ENCODE results near the gene IL34. TPM values are rescaled to one million over a fixed set of nuclear protein-coding genes. Genes with fewer than 3 reads are reported as not detected.

The IL34 gene
- total and polyA plus RNA-seq, 2 experiments from 2014 or later, result 4.3 to 6.6 TPM

- H3K36me3 Mint-ChIP-seq (ENCODE audit: low read depth), result peaks cover 2% of the 10 kb centered on the region; the same call in 1 of the 3 replicates
- Histone ChIP-seq H3K9me2 (ENCODE audit: insufficient read depth) (no peaks in the 10 kb centered on the region), H3K36me3 (ENCODE audit: insufficient read depth) (no peaks in the 10 kb centered on the region), H3F3A (replicated peaks; ENCODE audit: low read depth) (0 out of 2 replicates have a peak, but pooled peaks cover 3% of the 10 kb centered on the region), H4K20me1 (replicated peaks; ENCODE audit: insufficient read depth) (no peaks in the 10 kb centered on the region), H3K79me2 (replicated peaks; ENCODE audit: insufficient read depth) (no peaks in the 10 kb centered on the region), H3K27me3 (ENCODE audit: insufficient read depth) (no peaks in the 10 kb centered on the region), H3K27ac (ENCODE audit: low read depth) (peak overlapping the region; percentile 76), H3K4me2 (no peak overlapping the region), H3K4me1 (ENCODE audit: insufficient read depth) (peaks cover 24% of the 10 kb centered on the region), H2AFZ (no peak overlapping the region), H3K4me3 (no peak overlapping the region)
- H3K4me3 Mint-ChIP-seq, result no peak overlapping the region
- H3K9me3 Mint-ChIP-seq, result no peaks in the 10 kb centered on the region
- no peak for TF ChIP-seq ZNF462 (CRISPR knock-in tag; IDR thresholded peaks at IDR 0.05)
- no peak for TF ChIP-seq REST (IDR thresholded peaks at IDR 0.05; ENCODE audit: unreplicated experiment)
- TF ChIP-seq POLR2AphosphoS5 (IDR thresholded peaks at IDR 0.05; ENCODE audit: low read depth), result no peak
- no peak for TF ChIP-seq ZNF114 (CRISPR knock-in tag; IDR thresholded peaks at IDR 0.05)
- TF ChIP-seq, protein P1, sequence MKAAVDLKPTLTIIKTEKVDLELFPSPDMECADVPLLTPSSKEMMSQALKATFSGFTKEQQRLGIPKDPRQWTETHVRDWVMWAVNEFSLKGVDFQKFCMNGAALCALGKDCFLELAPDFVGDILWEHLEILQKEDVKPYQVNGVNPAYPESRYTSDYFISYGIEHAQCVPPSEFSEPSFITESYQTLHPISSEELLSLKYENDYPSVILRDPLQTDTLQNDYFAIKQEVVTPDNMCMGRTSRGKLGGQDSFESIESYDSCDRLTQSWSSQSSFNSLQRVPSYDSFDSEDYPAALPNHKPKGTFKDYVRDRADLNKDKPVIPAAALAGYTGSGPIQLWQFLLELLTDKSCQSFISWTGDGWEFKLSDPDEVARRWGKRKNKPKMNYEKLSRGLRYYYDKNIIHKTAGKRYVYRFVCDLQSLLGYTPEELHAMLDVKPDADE (IDR thresholded peaks at IDR 0.05), result no peak
- no peak for DNase-seq (ENCODE audit: low spot score)
- H3K4me1 Mint-ChIP-seq, result peaks cover 28% of the 10 kb centered on the region
- no peak overlapping the region for H3K27ac Mint-ChIP-seq
- ATAC-seq, result no peak
- peaks cover 18% of the 10 kb centered on the region for H3K27me3 Mint-ChIP-seq (ENCODE audit: insufficient read depth, low read depth, poor library complexity)
Observed at GRCh38 chr16:70696355-70696754, 50.0 kb downstream of the IL34 start.

Data from GM23338 (cell line).